HEK293 (cell line): ENCODE measurements around the gene MARF1.

Experiments used
- CTCF ChIA-PET: fragments of 350-600 bp; formaldehyde crosslinking; extraction: SDS; loops from one replicate; lab custom pipeline; 2021; ENCODE audit warnings: antibody characterized with exemption; lab: Yijun Ruan, JAX
- POLR2A ChIA-PET: fragments of 300-600 bp; formaldehyde crosslinking; extraction: SDS; loops from one replicate; lab custom pipeline; 2020; ENCODE audit warnings: antibody characterized with exemption, inconsistent platforms; lab: Yijun Ruan, JAX
- H3K27ac ChIP-seq: fragments of 200-500 bp; sonication (Bioruptor generic); 2 replicates; pipeline ENCODE4 v1.5.1; 2014; ENCODE audit warnings: low read depth, low read length, control low read depth, inconsistent platforms; ENCODE audit errors: extremely low read depth
- H3K36me3 ChIP-seq, 2 experiments: fragments of 200-500 bp in 1 of 2; sonication (Bioruptor generic) in 1 of 2; 1 replicate in 1 of 2; 2 replicates in 1 of 2; pipeline ENCODE4 v1.5.1; 2014 to 2017; ENCODE audit warnings: inconsistent platforms in 2 of 2, low read length in 2 of 2; ENCODE audit not compliant: control insufficient read depth in 2 of 2, insufficient read depth in 1 of 2
- H3K4me1 ChIP-seq: fragments of 200-500 bp; sonication (Bioruptor generic); 2 replicates; pipeline ENCODE4 v1.5.1; 2014; ENCODE audit warnings: mild to moderate bottlenecking, low read length, inconsistent platforms; ENCODE audit not compliant: control insufficient read depth, insufficient read depth
- H3K4me3 ChIP-seq: 2 replicates; pipeline ENCODE4 v1.5.1; 2011; ENCODE audit warnings: low read depth, mild to moderate bottlenecking, control low read depth, low read length, moderate library complexity
- H3K9me3 ChIP-seq: fragments of 200-500 bp; sonication (Bioruptor generic); 2 replicates; pipeline ENCODE4 v1.5.1; 2014; ENCODE audit warnings: low read depth, low read length, inconsistent platforms; ENCODE audit not compliant: control insufficient read depth, insufficient read depth
- EGR2 ChIP-seq: fragments of 450-650 bp; formaldehyde crosslinking; IDR thresholded peaks from 2 replicates; pipeline ENCODE4 v1.5.1; 2016; ENCODE audit warnings: low read depth, missing biosample characterization, missing genetic modification characterization
- GLIS1 ChIP-seq: fragments of 450-650 bp; formaldehyde crosslinking; IDR thresholded peaks from 2 replicates; pipeline ENCODE4 v1.5.1; 2016; ENCODE audit warnings: missing biosample characterization, missing genetic modification characterization
- KLF10 ChIP-seq: fragments of 450-650 bp; IDR thresholded peaks from 2 replicates; pipeline ENCODE4 v1.5.1; 2018; ENCODE audit warnings: missing biosample characterization, mild to moderate bottlenecking, missing genetic modification characterization
- PRDM1 ChIP-seq: fragments of 450-650 bp; formaldehyde crosslinking; IDR thresholded peaks from 2 replicates; pipeline ENCODE4; 2016; ENCODE audit warnings: missing biosample characterization, missing genetic modification characterization
- REPIN1 ChIP-seq: fragments of 450-650 bp; formaldehyde crosslinking; IDR thresholded peaks from 2 replicates; pipeline ENCODE4 v1.5.1; 2017; ENCODE audit warnings: missing biosample characterization, missing genetic modification characterization, low read depth
- SCRT2 ChIP-seq: fragments of 450-650 bp; formaldehyde crosslinking; IDR thresholded peaks from 2 replicates; pipeline ENCODE4 v1.5.1; 2016; ENCODE audit warnings: missing biosample characterization, missing genetic modification characterization
- SETDB1 ChIP-seq: IDR thresholded peaks from one replicate; pipeline ENCODE4 v1.6.1; 2017; ENCODE audit warnings: mild to moderate bottlenecking, low read length, moderate library complexity, mixed read lengths; ENCODE audit not compliant: insufficient read length
- SP3 ChIP-seq: fragments of 450-650 bp; formaldehyde crosslinking; IDR thresholded peaks from 2 replicates; pipeline ENCODE4 v1.5.1; 2016; ENCODE audit warnings: missing biosample characterization, missing genetic modification characterization
- SP7 ChIP-seq: fragments of 450-650 bp; formaldehyde crosslinking; IDR thresholded peaks from 2 replicates; pipeline ENCODE4 v1.5.1; 2016; ENCODE audit warnings: missing biosample characterization, missing genetic modification characterization
- TRIM28 ChIP-seq: IDR thresholded peaks from 2 replicates; pipeline ENCODE4 v1.6.1; 2011; ENCODE audit warnings: low read length, control low read depth, borderline replicate concordance
- ZBTB21 ChIP-seq: fragments of 450-650 bp; formaldehyde crosslinking; IDR thresholded peaks from 2 replicates; pipeline ENCODE4 v1.5.1; 2017; ENCODE audit warnings: missing biosample characterization, missing genetic modification characterization
- ZBTB6 ChIP-seq: fragments of 450-650 bp; formaldehyde crosslinking; IDR thresholded peaks from 2 replicates; pipeline ENCODE4 v1.5.1; 2017; ENCODE audit warnings: missing biosample characterization, missing genetic modification characterization
- ZBTB8A ChIP-seq: fragments of 450-650 bp; formaldehyde crosslinking; IDR thresholded peaks from 2 replicates; pipeline ENCODE4 v1.5.1; 2016; ENCODE audit warnings: missing biosample characterization, missing genetic modification characterization
- ZFP3 ChIP-seq: fragments of 450-650 bp; formaldehyde crosslinking; IDR thresholded peaks from 2 replicates; pipeline ENCODE4 v1.5.1; 2016; ENCODE audit warnings: low read depth, missing biosample characterization, missing genetic modification characterization
- ZNF280D ChIP-seq: fragments of 450-650 bp; formaldehyde crosslinking; IDR thresholded peaks from 2 replicates; pipeline ENCODE4 v1.5.1; 2016; ENCODE audit warnings: missing biosample characterization, missing genetic modification characterization
- ZNF324 ChIP-seq: fragments of 450-650 bp; formaldehyde crosslinking; IDR thresholded peaks from 2 replicates; pipeline ENCODE4 v1.5.1; 2016; ENCODE audit warnings: missing biosample characterization, missing genetic modification characterization
- ZNF350 ChIP-seq: fragments of 450-650 bp; formaldehyde crosslinking; IDR thresholded peaks from 2 replicates; pipeline ENCODE4 v1.5.0; 2017; ENCODE audit warnings: missing biosample characterization, mild to moderate bottlenecking, missing genetic modification characterization
- ZNF366 ChIP-seq: fragments of 450-650 bp; formaldehyde crosslinking; conservative IDR thresholded peaks from 2 replicates; pipeline ENCODE4 v1.5.1; 2016; ENCODE audit warnings: missing biosample characterization, missing genetic modification characterization
- ZNF404 ChIP-seq: fragments of 450-650 bp; formaldehyde crosslinking; IDR thresholded peaks from 2 replicates; pipeline ENCODE4 v1.5.1; 2017; ENCODE audit warnings: missing biosample characterization, missing genetic modification characterization
- ZNF433 ChIP-seq: fragments of 450-650 bp; formaldehyde crosslinking; IDR thresholded peaks from 2 replicates; pipeline ENCODE4 v1.5.1; 2016; ENCODE audit warnings: missing biosample characterization, missing genetic modification characterization, low read depth
- ZNF510 ChIP-seq: fragments of 450-650 bp; formaldehyde crosslinking; IDR thresholded peaks from 2 replicates; pipeline ENCODE4 v1.5.1; 2018; ENCODE audit warnings: mild to moderate bottlenecking, missing genetic modification characterization, missing biosample characterization; ENCODE audit not compliant: insufficient replicate concordance
- ZNF514 ChIP-seq: fragments of 450-650 bp; formaldehyde crosslinking; IDR thresholded peaks from 2 replicates; pipeline ENCODE4 v1.5.1; 2016; ENCODE audit warnings: missing biosample characterization, missing genetic modification characterization
- ZNF626 ChIP-seq: fragments of 450-650 bp; sonication (Bioruptor Pico); formaldehyde crosslinking; IDR thresholded peaks from 2 replicates; pipeline ENCODE4 v1.5.1; 2018; ENCODE audit warnings: missing biosample characterization, missing genetic modification characterization, inconsistent platforms
- ZNF792 ChIP-seq: fragments of 450-650 bp; formaldehyde crosslinking; IDR thresholded peaks from 2 replicates; pipeline ENCODE4 v1.5.1; 2016; ENCODE audit warnings: missing biosample characterization, missing genetic modification characterization
- ZSCAN30 ChIP-seq: fragments of 450-650 bp; IDR thresholded peaks from 2 replicates; pipeline ENCODE4 v1.5.1; 2018; ENCODE audit warnings: missing biosample characterization, mild to moderate bottlenecking, missing genetic modification characterization, moderate library complexity
- ZXDB ChIP-seq: fragments of 450-650 bp; formaldehyde crosslinking; IDR thresholded peaks from 2 replicates; pipeline ENCODE4 v1.5.1; 2016; ENCODE audit warnings: missing biosample characterization, missing genetic modification characterization
- TF ChIP-seq, protein P1 (sequence below): fragments of 450-650 bp; formaldehyde crosslinking; IDR thresholded peaks from 2 replicates; pipeline ENCODE4 v1.5.1; 2016; ENCODE audit warnings: missing biosample characterization, missing genetic modification characterization
- TF ChIP-seq, protein P2 (sequence below): fragments of 450-650 bp; formaldehyde crosslinking; IDR thresholded peaks from 2 replicates; pipeline ENCODE4 v1.5.1; 2016; ENCODE audit warnings: missing biosample characterization, missing genetic modification characterization

MARF1 gene

GRCh38 chr16:15587152-15587825 lies 55.7 kb downstream of the MARF1 start (continued):
- no peak for TF ChIP-seq ZNF280D (tag by site-specific recombination)
- TF ChIP-seq EGR2 (tag by site-specific recombination) = no peak
- TF ChIP-seq ZNF350 (tag by site-specific recombination) = no peak

DNA sequence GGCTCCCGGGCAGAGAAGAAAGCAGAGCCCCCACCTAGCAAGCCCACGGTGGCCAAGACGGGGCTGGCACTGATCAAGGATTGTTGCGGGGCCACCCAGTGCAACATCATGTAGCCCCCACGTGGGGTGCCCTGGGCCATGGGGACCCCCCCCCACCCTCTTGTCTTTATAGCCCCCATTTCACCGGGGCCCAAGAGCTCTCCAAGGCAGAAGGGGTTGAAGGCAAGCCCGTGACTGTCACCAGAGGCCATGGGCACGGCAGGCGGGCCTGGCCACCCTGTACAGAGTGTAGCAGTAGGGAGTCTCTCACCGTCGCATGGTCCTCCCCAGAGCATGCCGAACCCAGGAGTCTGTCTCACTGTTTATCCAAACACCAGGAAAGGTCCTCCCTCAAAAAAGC lies 56.2 kb downstream of the MARF1 start:
- TF ChIP-seq ZNF324 (tag by site-specific recombination) (no peak), ZNF792 (tag by site-specific recombination) (no peak), ZBTB6 (tag by site-specific recombination) (no peak), REPIN1 (tag by site-specific recombination) (no peak), TRIM28 (no peak), ZNF366 (no peak), SP3 (tag by site-specific recombination) (no peak), GLIS1 (tag by site-specific recombination) (no peak), ZBTB8A (tag by site-specific recombination) (no peak)
- TF ChIP-seq, protein P1, sequence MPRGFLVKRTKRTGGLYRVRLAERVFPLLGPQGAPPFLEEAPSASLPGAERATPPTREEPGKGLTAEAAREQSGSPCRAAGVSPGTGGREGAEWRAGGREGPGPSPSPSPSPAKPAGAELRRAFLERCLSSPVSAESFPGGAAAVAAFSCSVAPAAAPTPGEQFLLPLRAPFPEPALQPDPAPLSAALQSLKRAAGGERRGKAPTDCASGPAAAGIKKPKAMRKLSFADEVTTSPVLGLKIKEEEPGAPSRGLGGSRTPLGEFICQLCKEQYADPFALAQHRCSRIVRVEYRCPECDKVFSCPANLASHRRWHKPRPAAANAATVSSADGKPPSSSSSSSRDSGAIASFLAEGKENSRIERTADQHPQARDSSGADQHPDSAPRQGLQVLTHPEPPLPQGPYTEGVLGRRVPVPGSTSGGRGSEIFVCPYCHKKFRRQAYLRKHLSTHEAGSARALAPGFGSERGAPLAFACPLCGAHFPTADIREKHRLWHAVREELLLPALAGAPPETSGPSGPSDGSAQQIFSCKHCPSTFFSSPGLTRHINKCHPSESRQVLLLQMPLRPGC (tag by site-specific recombination) = no peak
- TF ChIP-seq, protein P2, sequence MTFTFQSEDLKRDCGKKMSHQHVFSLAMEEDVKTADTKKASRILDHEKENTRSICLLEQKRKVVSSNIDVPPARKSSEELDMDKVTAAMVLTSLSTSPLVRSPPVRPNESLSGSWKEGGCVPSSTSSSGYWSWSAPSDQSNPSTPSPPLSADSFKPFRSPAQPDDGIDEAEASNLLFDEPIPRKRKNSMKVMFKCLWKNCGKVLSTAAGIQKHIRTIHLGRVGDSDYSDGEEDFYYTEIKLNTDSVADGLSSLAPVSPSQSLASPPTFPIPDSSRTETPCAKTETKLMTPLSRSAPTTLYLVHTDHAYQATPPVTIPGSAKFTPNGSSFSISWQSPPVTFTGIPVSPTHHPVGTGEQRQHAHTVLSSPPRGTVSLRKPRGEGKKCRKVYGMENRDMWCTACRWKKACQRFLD (tag by site-specific recombination) = no peak
- POLR2A ChIA-PET = no interaction called here

GRCh38 chr16:15585956-15586355 lies 57.0 kb downstream of the MARF1 start:
- H3K4me1 ChIP-seq = no peaks in the 10 kb centered on the region
- H3K36me3 ChIP-seq = no peaks in the 10 kb centered on the region
- H3K27ac ChIP-seq = no peak overlapping the region
- H3K9me3 ChIP-seq = no peaks in the 10 kb centered on the region
- ChIA-PET POLR2A (no interaction called here), CTCF (interaction anchor here (0.6 kb wide), 1 partner anchor 57 kb away, joined by 3 read pairs; no protein-coding TSS in a partner anchor)
- no peak overlapping the region for H3K4me3 ChIP-seq
- peak; percentile 16; the same call in 1 of the 2 replicates for TF ChIP-seq ZXDB (tag by site-specific recombination)
- no peak for TF ChIP-seq EGR2 (tag by site-specific recombination)
- TF ChIP-seq ZNF404 = no peak
- TF ChIP-seq TRIM28 = no peak
- no peak for TF ChIP-seq KLF10
- TF ChIP-seq SETDB1 = peak; percentile 77
- TF ChIP-seq ZFP3 (tag by site-specific recombination) = no peak
- TF ChIP-seq PRDM1 (tag by site-specific recombination) = no peak
- TF ChIP-seq ZNF514 = no peak
- no peak for TF ChIP-seq SCRT2 (tag by site-specific recombination)
- no peak for TF ChIP-seq SP7
- TF ChIP-seq ZNF626 (tag by site-specific recombination) = 0 out of 2 replicates have a peak, but pooled peaks have one; percentile 18
- TF ChIP-seq ZNF510 = no peak
- no peak for TF ChIP-seq ZBTB21
- no peak for TF ChIP-seq ZSCAN30 (tag by site-specific recombination)
- TF ChIP-seq ZNF433 (tag by site-specific recombination) = no peak

More for the DNA sequence above, 56.2 kb downstream of the MARF1 start:
- H3K9me3 ChIP-seq = no peaks in the 10 kb centered on the region
- no peaks in the 10 kb centered on the region for H3K36me3 ChIP-seq
- CTCF ChIA-PET = interaction anchor here (1.3 kb wide), 1 partner anchor 36 kb away, joined by 3 read pairs; no protein-coding TSS in a partner anchor
- no peak overlapping the region for H3K27ac ChIP-seq
- no peak overlapping the region for H3K4me3 ChIP-seq
- H3K4me1 ChIP-seq = no peaks in the 10 kb centered on the region
